SJSA1 (cell line): ENCODE results near the gene GAP43. TPM values are rescaled to one million over a fixed set of nuclear protein-coding genes. Genes with fewer than 3 reads are reported as not detected.
A peak's percentile ranks its signal among the peaks of the same experiment; 100 is the strongest.

ENCODE experiments used
- DNase-seq, 2 experiments: peaks; one replicate each; pipeline ENCODE4 v3.0.0-alpha.2; 2015 to 2020; ENCODE audit warnings: low spot score in 2 of 2, low read depth in 1 of 2
- H3K27ac ChIP-seq: fragments of 250-450 bp; sonication (Bioruptor Pico); 2 replicates; pipeline ENCODE4 v1.5.1; 2020; ENCODE audit warnings: mild to moderate bottlenecking, moderate library complexity
- H3K27me3 ChIP-seq: fragments of 250-450 bp; sonication (Bioruptor Pico); replicated peaks from 2 replicates; pipeline ENCODE4 v1.5.1; 2020; ENCODE audit warnings: mild to moderate bottlenecking, moderate library complexity
- H3K36me3 ChIP-seq: fragments of 250-450 bp; sonication (Bioruptor Pico); 2 replicates; pipeline ENCODE4 v1.5.1; 2020; ENCODE audit warnings: mild to moderate bottlenecking
- H3K4me1 ChIP-seq: fragments of 250-450 bp; sonication (Bioruptor Pico); replicated peaks from 2 replicates; pipeline ENCODE4 v1.6.1; 2021; ENCODE audit warnings: mild to moderate bottlenecking
- H3K4me3 ChIP-seq: fragments of 250-450 bp; sonication (Bioruptor Pico); 2 replicates; pipeline ENCODE4 v1.5.1; 2020; ENCODE audit warnings: mild to moderate bottlenecking
- H3K9me3 ChIP-seq: fragments of 250-450 bp; sonication (Bioruptor Pico); replicated peaks from 2 replicates; pipeline ENCODE4 v1.5.1; 2020; ENCODE audit warnings: mild to moderate bottlenecking
- total RNA-seq: library from RNA; depleted of rRNA; stranded (reverse); fragments of >200 nt; shearing (Covaris generic); gene quantifications from 2 replicates; pipeline ENCODE4 v1.2.3, GENCODE V29; 2014

The GAP43 gene
- total RNA-seq, 1 experiment from 2014 or later = not detected

DNA sequence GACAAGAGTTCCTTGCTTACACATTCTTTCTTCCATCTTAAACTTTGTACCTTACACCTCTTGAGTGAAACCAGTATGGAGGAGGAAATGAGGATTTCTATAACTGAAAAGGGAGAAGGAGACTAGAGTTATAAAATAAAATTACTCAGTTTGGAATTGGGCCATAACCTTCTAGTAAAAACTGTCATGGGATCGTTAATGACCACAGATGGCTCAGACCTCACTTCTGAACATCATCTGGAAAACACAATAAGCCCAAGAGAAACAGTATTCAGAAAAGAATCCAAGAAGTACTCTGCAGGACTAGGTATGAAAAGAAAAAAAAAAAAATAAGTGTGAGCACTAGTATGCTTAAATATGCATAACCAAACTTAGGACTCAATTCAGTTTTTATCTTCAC lies 12.1 kb downstream of the GAP43 start:
- DNase-seq = no peak
- Histone ChIP-seq H3K36me3 (no peaks in the 10 kb centered on the region), H3K4me1 (no peaks in the 10 kb centered on the region), H3K4me3 (no peak overlapping the region), H3K9me3 (no peaks in the 10 kb centered on the region), H3K27ac (no peak overlapping the region), H3K27me3 (no peaks in the 10 kb centered on the region; the same call in 1 of the 2 replicates)

DNA sequence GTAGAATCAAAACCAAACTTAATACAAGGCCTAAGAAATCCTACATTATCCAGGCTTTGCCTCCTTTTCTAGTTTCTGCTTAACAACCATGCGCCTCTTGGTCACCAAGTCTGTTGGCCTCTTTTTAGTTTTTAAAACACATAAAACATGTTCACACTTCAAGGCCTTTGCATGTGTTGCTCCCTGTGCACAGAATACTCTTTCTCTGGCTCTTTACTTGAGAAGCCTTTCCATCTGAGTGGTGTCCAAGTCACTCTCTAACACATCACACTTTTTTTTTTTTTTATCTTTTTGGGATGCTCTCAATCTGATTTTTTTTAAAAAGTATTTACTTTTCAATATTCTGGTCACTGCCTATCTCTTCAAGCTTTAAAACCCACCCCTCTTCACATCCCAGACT lies 14.9 kb downstream of the GAP43 start:
- H3K9me3 ChIP-seq = no peaks in the 10 kb centered on the region
- DNase-seq = no peak
- no peak overlapping the region for H3K27ac ChIP-seq
- H3K27me3 ChIP-seq = no peaks in the 10 kb centered on the region; the same call in 1 of the 2 replicates
- H3K4me1 ChIP-seq = no peaks in the 10 kb centered on the region
- no peaks in the 10 kb centered on the region for H3K36me3 ChIP-seq
- H3K4me3 ChIP-seq = no peak overlapping the region

DNA sequence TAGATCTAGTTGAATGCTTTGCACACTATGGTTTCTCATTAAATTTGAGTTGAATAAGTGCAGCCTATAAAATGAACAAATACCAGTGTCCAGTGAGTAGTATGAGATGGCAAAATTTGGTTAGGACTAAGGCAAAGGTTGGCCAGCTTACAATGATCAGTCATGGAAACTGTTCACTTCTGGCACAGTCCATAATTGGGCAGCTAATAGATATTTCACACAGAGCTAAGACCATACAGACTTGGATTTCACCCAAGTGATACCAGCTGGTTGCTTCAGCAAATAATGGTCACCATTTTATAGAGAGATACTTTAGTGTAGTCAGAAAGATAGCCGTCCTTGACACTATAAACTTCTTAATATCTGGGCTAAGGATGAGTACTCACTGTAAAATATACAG lies 15.7 kb downstream of the GAP43 start:
- Histone ChIP-seq H3K4me3 (no peak overlapping the region), H3K9me3 (no peaks in the 10 kb centered on the region), H3K36me3 (no peaks in the 10 kb centered on the region), H3K27ac (no peak overlapping the region), H3K4me1 (no peaks in the 10 kb centered on the region), H3K27me3 (no peaks in the 10 kb centered on the region; the same call in 1 of the 2 replicates)
- no peak for DNase-seq

DNA sequence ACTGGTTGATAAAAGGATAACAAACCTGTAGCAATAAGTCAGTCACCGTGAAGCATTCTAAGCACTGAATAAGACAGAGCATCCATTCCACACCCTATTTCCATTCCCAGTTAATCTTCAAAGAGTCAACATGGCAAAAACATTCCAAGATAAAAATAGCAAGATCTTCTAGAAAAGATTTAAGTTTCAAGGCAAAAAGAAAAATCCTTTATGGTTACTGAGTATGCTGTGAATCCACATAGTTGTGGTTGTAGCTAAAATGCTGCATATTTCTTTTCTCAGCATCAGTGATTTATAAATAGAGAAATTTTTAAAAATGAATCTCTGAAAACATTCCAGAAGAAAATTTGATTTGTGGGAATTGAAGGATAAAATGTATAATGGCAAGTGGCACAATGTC lies 21.1 kb downstream of the GAP43 start:
- no peak overlapping the region for H3K27ac ChIP-seq
- H3K4me1 ChIP-seq = no peaks in the 10 kb centered on the region
- no peaks in the 10 kb centered on the region for H3K36me3 ChIP-seq
- no peak for DNase-seq
- no peaks in the 10 kb centered on the region for H3K9me3 ChIP-seq
- no peaks in the 10 kb centered on the region for H3K27me3 ChIP-seq
- H3K4me3 ChIP-seq = no peak overlapping the region

DNA sequence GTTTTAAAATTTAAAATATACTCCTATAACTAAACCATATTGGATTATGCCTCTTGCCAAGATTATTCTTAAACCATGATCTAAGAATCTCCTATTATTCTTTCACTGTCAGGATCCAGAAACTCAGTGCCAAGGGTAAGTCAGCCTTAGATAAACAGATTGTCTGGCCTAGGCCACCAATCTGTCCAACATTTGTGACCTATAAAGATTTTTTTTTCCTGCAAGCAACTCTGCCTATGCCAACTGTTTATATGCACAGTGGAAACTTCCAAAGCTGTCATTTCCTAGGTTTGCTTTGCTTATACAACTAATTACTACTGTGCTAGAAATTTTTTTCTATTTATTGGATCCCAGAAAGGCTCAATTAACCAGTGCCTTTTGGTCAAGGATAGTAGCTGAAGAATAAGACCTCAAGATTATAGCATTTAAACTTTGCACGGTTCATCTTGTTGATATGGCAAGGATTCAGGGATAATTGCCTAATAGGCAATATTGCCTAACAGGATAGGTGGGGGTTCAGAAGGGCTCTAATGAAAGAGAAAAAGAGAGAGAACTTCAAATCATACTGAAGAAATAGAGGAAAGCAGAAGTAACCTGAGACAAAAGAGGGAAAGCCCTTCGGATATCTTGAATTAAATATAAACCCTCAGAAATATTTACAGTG lies 22.8 kb downstream of the GAP43 start:
- no peaks in the 10 kb centered on the region for H3K27me3 ChIP-seq
- H3K36me3 ChIP-seq = no peaks in the 10 kb centered on the region
- no peak overlapping the region for H3K4me3 ChIP-seq
- no peaks in the 10 kb centered on the region for H3K4me1 ChIP-seq
- no peaks in the 10 kb centered on the region for H3K9me3 ChIP-seq
- no peak for DNase-seq
- H3K27ac ChIP-seq = no peak overlapping the region

DNA sequence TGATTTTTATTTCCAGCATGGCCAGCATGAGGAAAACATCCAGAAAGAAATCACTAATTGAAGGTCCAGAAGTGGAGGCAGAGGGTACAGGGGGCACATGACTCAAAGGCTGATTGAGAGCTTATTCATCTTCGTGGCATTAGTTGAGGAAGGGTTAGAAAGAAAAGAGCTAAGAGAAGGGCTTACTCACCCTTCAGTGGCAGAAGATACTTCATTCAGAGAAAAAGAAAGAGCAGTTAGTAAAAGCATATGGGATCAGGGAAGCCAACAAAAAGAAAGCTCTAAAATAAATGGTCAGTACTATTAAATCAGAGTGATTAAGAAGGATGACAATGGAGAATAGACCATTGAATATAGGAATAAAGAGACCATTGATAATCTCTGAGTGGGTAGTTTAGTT lies 25.2 kb downstream of the GAP43 start:
- no peak overlapping the region for H3K27ac ChIP-seq
- no peaks in the 10 kb centered on the region for H3K27me3 ChIP-seq
- H3K4me3 ChIP-seq = no peak overlapping the region
- H3K4me1 ChIP-seq = no peaks in the 10 kb centered on the region
- H3K9me3 ChIP-seq = no peaks in the 10 kb centered on the region
- H3K36me3 ChIP-seq = no peaks in the 10 kb centered on the region
- no peak for DNase-seq

DNA sequence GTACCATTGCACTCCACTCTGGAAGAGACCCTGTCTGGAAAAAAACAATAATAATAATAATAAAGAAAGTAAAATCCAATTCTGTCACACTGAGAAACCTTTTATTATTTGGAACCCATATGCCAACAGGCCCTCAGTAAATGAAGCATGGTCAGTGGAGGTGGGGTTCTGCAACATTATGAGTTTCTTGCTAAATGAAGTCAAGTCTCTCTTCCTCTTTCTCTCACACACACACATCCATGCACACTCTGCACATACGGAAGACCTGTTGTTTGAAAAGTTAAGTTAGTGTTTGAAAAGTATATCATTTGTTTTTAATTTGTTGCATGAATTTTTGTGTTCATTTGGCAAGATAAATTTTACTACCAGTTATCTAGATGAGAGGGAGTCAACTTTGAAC lies 27.8 kb downstream of the GAP43 start:
- no peak overlapping the region for H3K27ac ChIP-seq
- no peak overlapping the region for H3K4me3 ChIP-seq
- DNase-seq = no peak
- no peaks in the 10 kb centered on the region for H3K27me3 ChIP-seq
- H3K4me1 ChIP-seq = no peaks in the 10 kb centered on the region
- H3K9me3 ChIP-seq = no peaks in the 10 kb centered on the region
- H3K36me3 ChIP-seq = no peaks in the 10 kb centered on the region

DNA sequence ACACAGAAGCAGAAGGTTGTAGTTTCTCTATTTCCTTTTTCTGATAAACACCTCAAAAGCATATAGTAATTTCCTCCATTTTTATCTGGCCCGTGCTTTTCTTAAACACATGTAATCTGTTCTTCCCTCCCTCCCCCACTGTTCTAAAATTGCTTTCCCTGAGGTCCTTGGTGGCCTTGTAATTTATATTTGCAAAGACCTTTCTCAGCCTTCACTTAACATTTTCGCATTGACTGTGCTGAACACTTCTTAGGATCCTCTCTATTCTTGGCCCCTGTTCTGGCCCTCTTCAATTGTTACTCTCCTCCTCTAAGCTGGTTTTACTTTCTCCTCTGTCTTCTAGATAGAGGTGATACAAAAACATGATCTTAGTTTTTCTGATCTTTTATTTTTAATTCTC lies 28.3 kb downstream of the GAP43 start:
- Histone ChIP-seq H3K4me1 (no peaks in the 10 kb centered on the region), H3K9me3 (no peaks in the 10 kb centered on the region), H3K36me3 (no peaks in the 10 kb centered on the region), H3K27ac (no peak overlapping the region), H3K4me3 (no peak overlapping the region), H3K27me3 (no peaks in the 10 kb centered on the region)
- no peak for DNase-seq

DNA sequence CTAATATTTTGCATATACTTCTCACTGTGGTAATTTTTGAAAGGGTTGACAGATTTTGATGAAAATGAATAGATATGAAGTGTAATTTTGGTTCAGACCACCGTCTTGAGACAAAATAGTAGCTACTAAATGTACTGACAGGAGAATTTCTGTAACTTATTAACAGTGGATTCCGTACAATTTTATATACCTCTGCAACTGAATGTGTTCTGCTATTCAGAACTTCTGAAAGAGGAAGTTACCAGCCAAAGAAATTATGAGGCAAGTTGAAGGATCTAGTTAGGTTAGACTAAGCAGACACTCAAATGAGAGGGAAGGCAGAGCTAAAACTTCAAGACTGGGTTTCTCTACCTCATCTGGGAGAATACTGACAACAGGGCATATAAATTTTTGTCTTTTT lies 29.4 kb downstream of the GAP43 start:
- Histone ChIP-seq H3K27ac (no peak overlapping the region), H3K9me3 (no peaks in the 10 kb centered on the region), H3K4me1 (peaks cover 4% of the 10 kb centered on the region), H3K4me3 (no peak overlapping the region), H3K36me3 (no peaks in the 10 kb centered on the region), H3K27me3 (no peaks in the 10 kb centered on the region)
- no peak for DNase-seq

DNA sequence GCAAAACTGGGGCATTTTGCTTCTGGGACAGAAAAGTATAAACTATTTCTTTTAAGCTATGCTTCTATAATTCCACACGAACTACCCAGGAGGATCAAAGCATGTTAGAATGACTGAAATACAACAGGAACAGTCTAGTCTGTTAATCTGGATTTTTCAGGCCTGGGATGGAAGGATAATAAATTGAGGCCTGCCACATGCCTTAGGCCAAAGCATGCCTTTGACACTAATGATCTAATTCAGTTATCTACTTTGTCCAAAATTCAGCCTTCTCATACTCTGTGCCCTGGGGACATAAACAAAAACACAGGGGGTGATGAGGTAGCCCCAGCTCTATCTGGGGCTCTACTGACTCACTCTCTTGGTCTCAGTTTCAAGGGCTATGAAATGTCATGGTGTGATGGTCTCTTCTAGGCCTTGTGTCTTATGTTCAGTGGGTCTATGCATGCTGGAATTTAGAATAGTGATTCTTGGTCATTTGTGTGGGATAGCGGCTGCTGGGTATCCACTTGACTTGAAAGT lies 32.5 kb downstream of the GAP43 start:
- Histone ChIP-seq H3K9me3 (no peaks in the 10 kb centered on the region), H3K4me3 (no peak overlapping the region), H3K27ac (no peak overlapping the region), H3K4me1 (peaks cover 17% of the 10 kb centered on the region), H3K27me3 (no peaks in the 10 kb centered on the region), H3K36me3 (no peaks in the 10 kb centered on the region)
- DNase-seq = no peak

DNA sequence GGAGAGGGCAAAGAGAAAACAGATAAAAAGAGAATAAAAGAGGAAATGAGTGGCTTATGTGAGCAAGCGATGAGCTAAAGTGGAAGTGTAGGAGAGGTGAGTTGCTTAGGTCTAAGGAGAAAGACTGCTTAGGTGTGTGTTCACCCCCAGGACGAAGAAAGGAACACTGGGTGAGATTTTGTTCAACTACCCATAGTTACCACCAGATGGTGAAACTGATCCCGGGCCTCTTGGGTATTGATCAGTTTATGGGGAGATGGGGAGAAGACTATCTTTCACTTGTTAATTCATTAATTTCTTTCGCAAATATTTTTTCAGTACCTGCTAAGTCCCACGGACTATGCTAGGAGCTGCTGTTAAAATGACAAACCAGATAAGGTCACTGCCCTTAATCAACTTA lies 33.9 kb downstream of the GAP43 start:
- Histone ChIP-seq H3K27ac (no peak overlapping the region), H3K36me3 (no peaks in the 10 kb centered on the region), H3K27me3 (no peaks in the 10 kb centered on the region), H3K4me1 (peaks cover 17% of the 10 kb centered on the region), H3K9me3 (no peaks in the 10 kb centered on the region), H3K4me3 (no peak overlapping the region)
- DNase-seq = no peak

DNA sequence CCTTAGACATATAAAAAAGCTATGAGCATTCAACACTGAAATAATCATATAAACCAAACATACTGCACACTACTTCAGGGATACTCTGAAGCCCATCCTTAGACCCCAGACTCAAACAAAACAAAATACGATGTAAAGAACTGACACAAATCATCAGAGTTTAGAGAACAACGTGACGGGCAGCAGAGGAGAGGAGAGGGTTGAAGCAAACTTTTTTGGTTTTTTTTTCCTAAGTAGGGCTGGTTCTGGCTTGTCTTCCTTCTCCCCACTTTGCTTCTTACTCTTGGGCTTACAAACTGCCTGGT lies 34.7 kb downstream of the GAP43 start:
- Histone ChIP-seq H3K27me3 (0 out of 2 replicates have a peak, but pooled peaks cover 3% of the 10 kb centered on the region), H3K9me3 (no peaks in the 10 kb centered on the region), H3K4me1 (peaks cover 17% of the 10 kb centered on the region), H3K27ac (peak overlapping the region; percentile 91), H3K4me3 (peak overlapping the region; percentile 51), H3K36me3 (no peaks in the 10 kb centered on the region)
- no peak for DNase-seq

DNA sequence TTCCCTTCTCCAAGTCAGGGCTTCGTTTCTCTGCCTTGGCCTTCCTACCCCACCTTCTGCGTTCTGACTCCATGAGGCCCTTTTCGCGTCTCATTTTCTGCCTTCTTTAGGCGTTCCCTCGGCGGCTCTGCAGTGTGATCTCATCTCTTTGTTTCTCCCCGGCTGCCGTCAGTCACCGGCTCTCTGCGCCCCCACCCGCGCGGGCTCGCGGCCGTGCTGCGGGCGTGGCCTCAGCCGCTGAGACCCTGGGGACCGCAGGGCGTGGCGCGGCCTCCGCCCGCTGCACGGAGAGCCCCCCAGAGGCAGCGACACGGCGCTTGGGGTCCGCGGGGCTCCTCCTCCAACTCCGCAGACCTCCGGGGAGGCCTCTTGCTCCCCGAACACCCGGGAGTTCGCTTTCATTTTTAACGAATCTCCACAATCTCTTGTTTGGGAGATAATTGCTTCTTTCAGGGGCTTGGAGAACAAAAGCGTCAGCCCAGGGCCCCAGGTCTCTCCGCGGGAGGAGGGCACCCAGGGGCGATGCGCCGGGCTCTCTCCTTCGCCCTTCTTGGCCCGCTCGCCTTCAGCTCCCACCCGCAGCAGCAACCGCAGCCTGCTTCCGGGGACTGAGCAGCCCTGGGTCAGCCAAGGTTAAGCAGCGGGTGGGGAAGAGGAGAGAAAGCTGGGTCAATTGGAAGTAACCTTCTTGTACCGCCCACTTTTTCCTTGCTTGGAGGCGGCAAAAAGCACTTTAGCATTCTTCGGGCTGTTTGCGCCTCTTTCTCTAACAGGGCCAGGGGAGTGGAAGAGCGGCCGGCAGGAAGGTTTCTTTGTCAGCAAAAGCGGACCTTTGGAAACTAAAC lies 35.2 kb downstream of the GAP43 start:
- H3K9me3 ChIP-seq = no peaks in the 10 kb centered on the region
- H3K36me3 ChIP-seq = no peaks in the 10 kb centered on the region
- H3K27me3 ChIP-seq = 0 out of 2 replicates have a peak, but pooled peaks cover 3% of the 10 kb centered on the region
- H3K27ac ChIP-seq = peak overlapping the region; percentile 91
- peaks cover 17% of the 10 kb centered on the region for H3K4me1 ChIP-seq
- peak overlapping the region; percentile 51 for H3K4me3 ChIP-seq
- DNase-seq = peak; percentile 84 to 87
